HG03457 (cell line): Measurements from ENCODE around the gene LDLRAD3.
"Not testable (repeated sequence)": the region's sequence is repeated elsewhere in the genome, so short reads cannot be mapped to it uniquely, and the experiment has no call there.

Experiments used
- ATAC-seq: cut with Tn5 transposase; IDR thresholded peaks from one replicate; pipeline ENCODE4 v1.9.1; 2021; ENCODE audit warnings: moderate number of reproducible peaks; ENCODE audit not compliant: unreplicated experiment

The LDLRAD3 gene

GRCh38 chr11:35943713-35944502 lies at the start of gene LDLRAD3:
TSS of gene LDLRAD3 (plus strand) at chr11:35944062. CDS start at chr11:35944099, 37 bp downstream.
- ATAC-seq: peak; percentile 60

GRCh38 chr11:35897019-35897418 lies 46.8 kb upstream of the LDLRAD3 start:
- no peak for ATAC-seq

GRCh38 chr11:35902961-35903360 lies 40.9 kb upstream of the LDLRAD3 start:
- ATAC-seq: no peak

GRCh38 chr11:35905646-35906276 lies 38.1 kb upstream of the LDLRAD3 start:
- ATAC-seq: no peak

- ATAC-seq: no peak
These were observed 37.6 kb upstream of the LDLRAD3 start for GRCh38 chr11:35906277-35906661.

- no peak for ATAC-seq
These were observed 37.2 kb upstream of the LDLRAD3 start for GRCh38 chr11:35906681-35907080.

- ATAC-seq: peak; percentile 62
These were observed 36.0 kb upstream of the LDLRAD3 start for GRCh38 chr11:35907648-35908431.

- not testable (repeated sequence) for ATAC-seq
These were observed 35.5 kb upstream of the LDLRAD3 start for GRCh38 chr11:35908432-35908771.

GRCh38 chr11:35909511-35910265 lies 34.2 kb upstream of the LDLRAD3 start:
- ATAC-seq: no peak

- no peak for ATAC-seq
These were observed 32.8 kb upstream of the LDLRAD3 start for GRCh38 chr11:35911013-35911412.

GRCh38 chr11:35911616-35912165 lies 32.2 kb upstream of the LDLRAD3 start:
- no peak for ATAC-seq

- not testable (repeated sequence) for ATAC-seq
These were observed 31.4 kb upstream of the LDLRAD3 start for GRCh38 chr11:35912436-35912835.

GRCh38 chr11:35912883-35913624 lies 30.8 kb upstream of the LDLRAD3 start:
- ATAC-seq: no peak

- no peak for ATAC-seq
These were observed 29.0 kb upstream of the LDLRAD3 start for GRCh38 chr11:35914816-35915215.

- no peak for ATAC-seq
These were observed 27.6 kb upstream of the LDLRAD3 start for GRCh38 chr11:35916270-35916669.

- no peak for ATAC-seq
These were observed 26.2 kb upstream of the LDLRAD3 start for GRCh38 chr11:35917676-35918075.

- ATAC-seq: no peak
These were observed 25.1 kb upstream of the LDLRAD3 start for GRCh38 chr11:35918716-35919115.

- no peak for ATAC-seq
These were observed 24.6 kb upstream of the LDLRAD3 start for GRCh38 chr11:35919244-35919643.

- ATAC-seq: no peak
These were observed 20.4 kb upstream of the LDLRAD3 start for GRCh38 chr11:35923452-35923851.

- no peak for ATAC-seq
These were observed 19.1 kb upstream of the LDLRAD3 start for GRCh38 chr11:35924811-35925210.
